Sigmoid colon (tissue), 3 donors: ENCODE measurements around the gene GGT7.
"Not testable (repeated sequence)": the region's sequence is repeated elsewhere in the genome, so short reads cannot be mapped to it uniquely, and the experiment has no call there.

Experiments used
- CTCF ChIP-seq, 4 experiments: fragments of 450-650 bp in 3 of 4; fragments of 200-600 bp in 1 of 4; IDR thresholded peaks; one replicate each; pipeline ENCODE4 v1.5.1; 2016 to 2019; ENCODE audit warnings: antibody characterized with exemption in 4 of 4, mild to moderate bottlenecking in 3 of 4, moderate library complexity in 2 of 4
- POLR2A ChIP-seq, 2 donors: fragments of 450-650 bp; IDR thresholded peaks; one replicate each; pipeline ENCODE4 v1.6.1; 2016; ENCODE audit warnings: antibody characterized with exemption in 2 of 2, mild to moderate bottlenecking in 2 of 2, moderate library complexity in 2 of 2

- TF ChIP-seq CTCF, POLR2A (IDR thresholded peaks at IDR 0.05): not testable (repeated sequence)
These were observed 64.7 kb downstream of the GGT7 start for GRCh38 chr20:34807944-34808465.
